GM12801 (cell line): Measurements from ENCODE around the gene AP3S2.

Experiments used
- TF ChIP-seq, protein P1 (sequence below): IDR thresholded peaks from one replicate; pipeline ENCODE4 v1.5.1; 2011; ENCODE audit warnings: control low read depth; ENCODE audit not compliant: insufficient read length; ENCODE audit errors: extremely low read depth

AP3S2 gene

DNA sequence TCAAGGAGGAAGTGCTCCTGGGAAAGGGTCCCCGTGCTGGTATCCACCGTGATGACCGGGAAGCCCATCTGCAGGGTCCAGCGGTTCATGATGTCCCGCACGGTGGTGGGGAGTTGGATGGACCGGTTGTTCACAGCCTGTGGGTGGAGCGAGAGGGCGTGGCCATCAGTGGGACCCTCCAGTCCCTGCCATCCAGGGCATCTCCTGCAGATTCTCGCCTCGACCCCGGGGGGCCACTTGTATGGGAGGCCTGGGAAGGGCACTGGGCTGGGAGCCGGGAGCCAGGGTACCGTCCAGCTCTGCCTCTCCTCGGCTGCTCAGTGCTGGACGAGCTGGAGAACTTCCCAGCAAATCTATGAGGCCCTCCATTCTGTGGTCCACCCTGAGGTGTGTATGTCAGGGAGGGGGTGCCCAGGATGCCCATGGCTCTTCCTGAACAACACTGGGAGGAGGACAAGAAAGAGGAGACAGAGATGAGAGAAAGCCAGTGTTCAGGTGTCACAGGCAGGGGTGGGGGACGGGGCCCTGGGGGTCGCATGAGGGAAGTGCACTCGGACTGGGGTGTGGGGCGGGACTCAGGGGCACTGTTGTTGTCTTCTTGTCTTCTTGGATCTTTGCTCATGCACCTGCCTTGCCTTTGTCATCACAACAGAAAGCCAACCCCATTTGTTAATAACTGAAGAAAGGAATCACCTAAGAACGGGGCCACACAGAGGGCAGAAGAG is 92.2 kb downstream of the AP3S2 start:
- TF ChIP-seq, protein P1, sequence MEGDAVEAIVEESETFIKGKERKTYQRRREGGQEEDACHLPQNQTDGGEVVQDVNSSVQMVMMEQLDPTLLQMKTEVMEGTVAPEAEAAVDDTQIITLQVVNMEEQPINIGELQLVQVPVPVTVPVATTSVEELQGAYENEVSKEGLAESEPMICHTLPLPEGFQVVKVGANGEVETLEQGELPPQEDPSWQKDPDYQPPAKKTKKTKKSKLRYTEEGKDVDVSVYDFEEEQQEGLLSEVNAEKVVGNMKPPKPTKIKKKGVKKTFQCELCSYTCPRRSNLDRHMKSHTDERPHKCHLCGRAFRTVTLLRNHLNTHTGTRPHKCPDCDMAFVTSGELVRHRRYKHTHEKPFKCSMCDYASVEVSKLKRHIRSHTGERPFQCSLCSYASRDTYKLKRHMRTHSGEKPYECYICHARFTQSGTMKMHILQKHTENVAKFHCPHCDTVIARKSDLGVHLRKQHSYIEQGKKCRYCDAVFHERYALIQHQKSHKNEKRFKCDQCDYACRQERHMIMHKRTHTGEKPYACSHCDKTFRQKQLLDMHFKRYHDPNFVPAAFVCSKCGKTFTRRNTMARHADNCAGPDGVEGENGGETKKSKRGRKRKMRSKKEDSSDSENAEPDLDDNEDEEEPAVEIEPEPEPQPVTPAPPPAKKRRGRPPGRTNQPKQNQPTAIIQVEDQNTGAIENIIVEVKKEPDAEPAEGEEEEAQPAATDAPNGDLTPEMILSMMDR = no peak

DNA sequence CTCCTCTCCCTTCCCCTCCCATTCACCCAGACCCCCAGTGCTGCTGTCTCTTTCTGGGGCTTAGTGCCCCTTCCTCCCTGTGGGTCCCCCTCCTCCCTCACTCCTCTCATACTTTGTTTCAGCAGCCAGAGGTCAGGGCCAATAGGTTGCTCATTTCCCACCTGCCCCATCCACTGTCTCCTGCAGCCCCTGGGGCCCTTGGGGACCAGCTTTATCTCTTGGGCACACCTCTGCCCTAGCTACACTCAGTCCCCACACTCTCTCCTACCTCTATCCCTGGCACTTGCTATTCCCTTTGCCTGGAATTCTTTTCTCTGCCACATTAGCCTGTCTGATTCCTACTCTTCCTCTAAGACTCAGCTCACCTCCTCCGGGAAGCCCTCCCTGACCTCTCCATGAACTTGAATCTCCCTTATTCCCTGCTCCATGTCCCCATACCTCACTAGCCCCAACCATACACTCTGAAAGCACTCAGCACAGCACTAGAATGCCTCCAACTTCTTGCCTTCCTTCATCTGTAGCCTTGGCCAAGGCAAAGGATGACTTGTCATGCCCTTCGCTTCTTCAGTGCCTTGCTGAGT is 93.8 kb downstream of the AP3S2 start:
- TF ChIP-seq, protein P1 = no peak

DNA sequence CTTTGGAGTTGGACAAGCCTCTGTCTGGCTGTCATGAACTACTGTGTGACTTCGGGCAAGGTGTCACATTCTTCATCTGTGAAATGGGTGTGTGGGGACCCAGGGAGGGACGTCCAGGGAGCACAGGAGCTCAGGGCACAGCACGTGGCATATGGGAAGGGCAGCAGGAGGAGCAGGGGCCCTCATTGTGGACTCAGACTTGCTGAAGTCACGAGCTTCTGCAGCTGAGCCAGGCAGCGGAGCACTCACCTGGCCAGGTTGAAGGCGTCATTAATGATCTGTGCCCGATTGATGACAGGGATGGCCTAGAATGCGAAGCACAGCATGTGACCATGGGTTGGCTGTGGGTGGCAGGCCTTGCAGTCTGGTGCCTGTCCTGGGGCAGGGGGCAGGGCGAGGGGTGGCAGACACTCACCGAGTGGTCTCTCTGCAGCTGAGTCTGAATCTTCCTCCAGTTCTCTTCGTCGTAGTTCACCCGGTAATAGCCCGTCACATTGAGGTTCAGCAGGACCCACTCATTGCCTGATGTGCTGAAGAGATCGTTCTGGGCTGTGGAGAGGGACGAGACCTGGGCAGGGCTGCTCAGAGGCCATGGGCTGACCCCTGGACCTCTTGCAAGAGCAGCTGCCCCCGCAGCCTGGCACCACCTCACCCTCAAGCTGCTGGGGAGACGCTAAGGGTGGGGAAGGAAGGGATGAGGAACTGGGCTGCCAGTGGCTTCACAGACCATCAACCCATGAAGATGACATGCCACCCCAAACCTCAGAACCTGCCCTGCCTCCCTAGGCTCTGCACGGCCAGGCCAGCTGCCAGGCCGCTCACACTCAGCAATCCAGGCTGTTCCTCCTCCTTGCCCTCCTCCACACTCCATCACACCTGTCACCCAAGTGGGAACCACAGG is 94.5 kb downstream of the AP3S2 start:
- TF ChIP-seq, protein P1 = no peak

DNA sequence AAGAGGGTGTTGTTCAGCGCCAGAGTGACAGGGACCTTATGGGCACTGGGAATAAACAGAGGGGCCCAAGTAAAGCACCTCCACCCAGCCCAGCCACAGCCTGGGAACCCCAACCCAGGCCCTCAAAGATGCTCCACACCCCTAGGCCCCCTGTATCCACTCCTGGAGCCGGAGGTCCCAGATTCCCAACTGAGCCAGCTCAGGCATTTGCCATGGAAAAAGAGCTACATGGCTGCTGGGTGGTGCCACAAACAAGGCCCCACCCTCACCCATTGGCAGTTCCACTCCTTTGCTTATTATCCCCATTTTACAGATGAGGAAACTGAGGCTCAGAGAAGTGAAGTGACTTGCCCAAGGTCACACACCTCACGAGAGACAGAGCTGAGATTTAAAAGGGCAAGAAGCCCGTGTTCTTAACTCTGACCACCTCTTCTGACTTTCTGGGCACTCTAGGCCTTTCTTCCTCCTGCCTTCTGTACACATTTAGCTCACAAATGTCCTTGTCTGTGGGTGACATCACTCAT is 96.1 kb downstream of the AP3S2 start:
- TF ChIP-seq, protein P1 = no peak

DNA sequence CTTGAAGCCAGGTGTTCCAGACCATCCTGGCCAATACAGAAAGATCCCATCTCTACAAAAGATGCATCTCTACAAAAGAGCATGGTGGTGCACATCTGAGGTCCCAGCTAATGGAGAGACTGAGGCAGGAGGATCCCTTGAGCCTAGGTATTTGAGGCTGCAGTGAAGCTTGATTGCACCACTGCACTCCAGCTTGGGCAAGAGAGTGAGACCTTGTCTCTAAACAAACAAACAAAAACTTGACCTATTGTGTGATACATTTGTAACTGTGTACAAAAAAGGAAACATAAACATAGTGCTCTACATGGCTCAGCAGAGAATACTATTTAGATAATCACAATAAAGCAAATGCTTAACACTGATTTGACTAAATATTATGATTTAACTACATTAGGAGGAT is 97.8 kb downstream of the AP3S2 start:
- TF ChIP-seq, protein P1 = no peak

DNA sequence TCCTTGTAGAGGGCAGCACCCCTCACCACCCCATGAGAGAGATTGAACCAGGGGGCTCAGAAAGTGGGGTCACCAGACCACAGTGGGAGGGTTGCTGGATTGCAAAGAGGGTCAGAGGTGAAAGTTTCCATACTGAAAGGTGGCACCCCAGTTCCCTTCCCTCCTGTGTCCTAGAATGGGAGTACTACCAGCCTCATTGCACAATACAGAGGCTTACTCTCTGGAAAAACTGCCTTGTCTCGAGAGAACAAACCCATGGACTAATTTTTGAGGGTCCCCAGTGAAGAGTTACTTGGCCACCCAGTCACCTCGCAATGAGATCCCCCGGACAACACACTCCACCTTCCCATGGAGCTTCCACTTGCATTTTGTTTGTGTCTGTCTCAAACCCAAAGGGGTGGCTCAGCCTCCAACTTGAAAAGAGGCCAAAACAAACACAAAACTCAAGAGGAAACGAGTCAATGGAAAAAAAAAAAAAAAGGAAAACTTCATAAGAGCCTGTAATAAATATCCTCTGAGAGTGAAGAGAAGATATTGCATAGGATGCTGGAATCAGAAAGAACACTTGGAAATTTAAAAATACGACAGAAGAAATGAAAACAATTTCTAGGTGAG is 99.1 kb downstream of the AP3S2 start:
- TF ChIP-seq, protein P1 = no peak
